GM23338 (cell line): ENCODE data around the gene VANGL1.

Source experiments
- CREB1 ChIP-seq: fragments of 250-450 bp; sonication (Bioruptor Pico); IDR thresholded peaks from 2 replicates; pipeline ENCODE4 v1.5.0; 2020; ENCODE audit warnings: low read depth, mild to moderate bottlenecking, moderate library complexity
- CTCF ChIP-seq, 2 experiments: fragments of 200-600 bp in 1 of 2; sonication (generic) in 1 of 2; conservative IDR thresholded peaks; 2 replicates each; pipeline versions ENCODE4 v1.5.1 to v1.6.1; 2016 to 2017; ENCODE audit warnings: antibody characterized with exemption in 2 of 2, low read depth in 2 of 2, mild to moderate bottlenecking in 2 of 2, moderate library complexity in 1 of 2
- ETS1 ChIP-seq: IDR thresholded peaks from 2 replicates; pipeline ENCODE4 v1.6.1; 2016; ENCODE audit warnings: antibody characterized with exemption
- EZH2 ChIP-seq: fragments of 200-600 bp; sonication (generic); IDR thresholded peaks from one replicate; pipeline ENCODE4 v1.8.0; 2017; ENCODE audit warnings: antibody characterized with exemption, mild to moderate bottlenecking, low read depth; ENCODE audit not compliant: unreplicated experiment
- EZH2phosphoT487 ChIP-seq: fragments of 200-600 bp; sonication (generic); IDR thresholded peaks from one replicate; pipeline ENCODE4 v1.8.1; 2018; ENCODE audit warnings: antibody characterized with exemption; ENCODE audit not compliant: unreplicated experiment
- JUNB ChIP-seq: IDR thresholded peaks from one replicate; pipeline ENCODE4 v1.6.1; 2016; ENCODE audit warnings: antibody characterized with exemption; ENCODE audit not compliant: unreplicated experiment
- NANOG ChIP-seq: IDR thresholded peaks from 2 replicates; pipeline ENCODE4 v1.6.1; 2016; ENCODE audit warnings: antibody characterized with exemption, borderline replicate concordance
- POLR2AphosphoS5 ChIP-seq: IDR thresholded peaks from 2 replicates; pipeline ENCODE4 v1.6.1; 2016; ENCODE audit warnings: antibody characterized with exemption, low read depth
- REST ChIP-seq: IDR thresholded peaks from one replicate; pipeline ENCODE4 v1.6.1; 2018; ENCODE audit warnings: antibody characterized with exemption; ENCODE audit not compliant: unreplicated experiment
- STAT1 ChIP-seq: IDR thresholded peaks from one replicate; pipeline ENCODE4 v1.6.1; 2016; ENCODE audit warnings: antibody characterized with exemption; ENCODE audit not compliant: unreplicated experiment
- ZNF114 ChIP-seq: fragments of 250-450 bp; sonication (Bioruptor Pico); IDR thresholded peaks from 2 replicates; pipeline ENCODE4 v1.5.0; 2020; ENCODE audit warnings: mild to moderate bottlenecking, moderate library complexity
- ZNF331 ChIP-seq: fragments of 250-450 bp; sonication (Bioruptor Pico); IDR thresholded peaks from 2 replicates; pipeline ENCODE4 v1.5.0; 2020; ENCODE audit warnings: low read depth, mild to moderate bottlenecking, moderate library complexity
- TF ChIP-seq, protein P1 (sequence below): fragments of 250-450 bp; sonication (Bioruptor Pico); IDR thresholded peaks from 2 replicates; pipeline ENCODE4 v1.5.0; 2020; ENCODE audit warnings: mild to moderate bottlenecking, moderate library complexity

DNA sequence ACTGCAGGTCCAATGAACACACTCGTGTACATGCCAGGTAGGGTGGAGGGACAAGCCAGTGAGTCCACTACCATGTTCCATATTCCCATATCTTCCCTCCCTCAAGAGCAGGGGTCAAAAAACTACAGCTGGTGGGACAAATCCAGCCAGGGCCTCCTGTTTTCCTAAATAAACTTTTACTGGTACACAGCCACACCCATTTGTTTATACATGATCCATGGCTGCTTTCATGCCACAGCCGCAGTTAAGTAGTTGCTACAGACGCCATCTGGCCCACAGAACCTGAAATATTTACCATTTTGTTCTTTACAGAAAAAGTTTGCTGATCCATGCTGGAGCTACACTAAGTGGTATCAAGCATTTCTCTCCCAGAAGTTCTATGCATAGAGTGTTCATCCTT is 84.4 kb downstream of the VANGL1 start:
- TF ChIP-seq CTCF (conservative IDR thresholded peaks at IDR 0.05; ENCODE audit: low read depth in 2 of 2): no peak
- no peak for TF ChIP-seq POLR2AphosphoS5
- no peak for TF ChIP-seq REST
- TF ChIP-seq ZNF114 (CRISPR knock-in tag): no peak
- TF ChIP-seq EZH2: no peak
- no peak for TF ChIP-seq EZH2phosphoT487
- no peak for TF ChIP-seq ZNF331 (CRISPR knock-in tag)
- no peak for TF ChIP-seq NANOG
- no peak for TF ChIP-seq CREB1 (CRISPR knock-in tag)
- no peak for TF ChIP-seq ETS1
- no peak for TF ChIP-seq JUNB
- TF ChIP-seq, protein P1, sequence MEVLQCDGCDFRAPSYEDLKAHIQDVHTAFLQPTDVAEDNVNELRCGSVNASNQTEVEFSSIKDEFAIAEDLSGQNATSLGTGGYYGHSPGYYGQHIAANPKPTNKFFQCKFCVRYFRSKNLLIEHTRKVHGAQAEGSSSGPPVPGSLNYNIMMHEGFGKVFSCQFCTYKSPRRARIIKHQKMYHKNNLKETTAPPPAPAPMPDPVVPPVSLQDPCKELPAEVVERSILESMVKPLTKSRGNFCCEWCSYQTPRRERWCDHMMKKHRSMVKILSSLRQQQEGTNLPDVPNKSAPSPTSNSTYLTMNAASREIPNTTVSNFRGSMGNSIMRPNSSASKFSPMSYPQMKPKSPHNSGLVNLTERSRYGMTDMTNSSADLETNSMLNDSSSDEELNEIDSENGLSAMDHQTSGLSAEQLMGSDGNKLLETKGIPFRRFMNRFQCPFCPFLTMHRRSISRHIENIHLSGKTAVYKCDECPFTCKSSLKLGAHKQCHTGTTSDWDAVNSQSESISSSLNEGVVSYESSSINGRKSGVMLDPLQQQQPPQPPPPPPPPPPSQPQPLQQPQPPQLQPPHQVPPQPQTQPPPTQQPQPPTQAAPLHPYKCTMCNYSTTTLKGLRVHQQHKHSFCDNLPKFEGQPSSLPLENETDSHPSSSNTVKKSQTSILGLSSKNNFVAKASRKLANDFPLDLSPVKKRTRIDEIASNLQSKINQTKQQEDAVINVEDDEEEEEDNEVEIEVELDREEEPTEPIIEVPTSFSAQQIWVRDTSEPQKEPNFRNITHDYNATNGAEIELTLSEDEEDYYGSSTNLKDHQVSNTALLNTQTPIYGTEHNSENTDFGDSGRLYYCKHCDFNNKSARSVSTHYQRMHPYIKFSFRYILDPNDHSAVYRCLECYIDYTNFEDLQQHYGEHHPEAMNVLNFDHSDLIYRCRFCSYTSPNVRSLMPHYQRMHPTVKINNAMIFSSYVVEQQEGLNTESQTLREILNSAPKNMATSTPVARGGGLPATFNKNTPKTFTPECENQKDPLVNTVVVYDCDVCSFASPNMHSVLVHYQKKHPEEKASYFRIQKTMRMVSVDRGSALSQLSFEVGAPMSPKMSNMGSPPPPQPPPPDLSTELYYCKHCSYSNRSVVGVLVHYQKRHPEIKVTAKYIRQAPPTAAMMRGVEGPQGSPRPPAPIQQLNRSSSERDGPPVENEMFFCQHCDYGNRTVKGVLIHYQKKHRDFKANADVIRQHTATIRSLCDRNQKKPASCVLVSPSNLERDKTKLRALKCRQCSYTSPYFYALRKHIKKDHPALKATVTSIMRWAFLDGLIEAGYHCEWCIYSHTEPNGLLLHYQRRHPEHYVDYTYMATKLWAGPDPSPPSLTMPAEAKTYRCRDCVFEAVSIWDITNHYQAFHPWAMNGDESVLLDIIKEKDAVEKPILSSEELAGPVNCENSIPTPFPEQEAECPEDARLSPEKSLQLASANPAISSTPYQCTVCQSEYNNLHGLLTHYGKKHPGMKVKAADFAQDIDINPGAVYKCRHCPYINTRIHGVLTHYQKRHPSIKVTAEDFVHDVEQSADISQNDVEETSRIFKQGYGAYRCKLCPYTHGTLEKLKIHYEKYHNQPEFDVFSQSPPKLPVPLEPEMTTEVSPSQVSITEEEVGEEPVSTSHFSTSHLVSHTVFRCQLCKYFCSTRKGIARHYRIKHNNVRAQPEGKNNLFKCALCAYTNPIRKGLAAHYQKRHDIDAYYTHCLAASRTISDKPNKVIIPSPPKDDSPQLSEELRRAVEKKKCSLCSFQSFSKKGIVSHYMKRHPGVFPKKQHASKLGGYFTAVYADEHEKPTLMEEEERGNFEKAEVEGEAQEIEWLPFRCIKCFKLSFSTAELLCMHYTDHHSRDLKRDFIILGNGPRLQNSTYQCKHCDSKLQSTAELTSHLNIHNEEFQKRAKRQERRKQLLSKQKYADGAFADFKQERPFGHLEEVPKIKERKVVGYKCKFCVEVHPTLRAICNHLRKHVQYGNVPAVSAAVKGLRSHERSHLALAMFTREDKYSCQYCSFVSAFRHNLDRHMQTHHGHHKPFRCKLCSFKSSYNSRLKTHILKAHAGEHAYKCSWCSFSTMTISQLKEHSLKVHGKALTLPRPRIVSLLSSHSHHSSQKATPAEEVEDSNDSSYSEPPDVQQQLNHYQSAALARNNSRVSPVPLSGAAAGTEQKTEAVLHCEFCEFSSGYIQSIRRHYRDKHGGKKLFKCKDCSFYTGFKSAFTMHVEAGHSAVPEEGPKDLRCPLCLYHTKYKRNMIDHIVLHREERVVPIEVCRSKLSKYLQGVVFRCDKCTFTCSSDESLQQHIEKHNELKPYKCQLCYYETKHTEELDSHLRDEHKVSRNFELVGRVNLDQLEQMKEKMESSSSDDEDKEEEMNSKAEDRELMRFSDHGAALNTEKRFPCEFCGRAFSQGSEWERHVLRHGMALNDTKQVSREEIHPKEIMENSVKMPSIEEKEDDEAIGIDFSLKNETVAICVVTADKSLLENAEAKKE: no peak
- no peak for TF ChIP-seq STAT1
